ENCODE data around the gene KCNMB4.

KCNMB4 gene, protein sequence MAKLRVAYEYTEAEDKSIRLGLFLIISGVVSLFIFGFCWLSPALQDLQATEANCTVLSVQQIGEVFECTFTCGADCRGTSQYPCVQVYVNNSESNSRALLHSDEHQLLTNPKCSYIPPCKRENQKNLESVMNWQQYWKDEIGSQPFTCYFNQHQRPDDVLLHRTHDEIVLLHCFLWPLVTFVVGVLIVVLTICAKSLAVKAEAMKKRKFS

DNA sequence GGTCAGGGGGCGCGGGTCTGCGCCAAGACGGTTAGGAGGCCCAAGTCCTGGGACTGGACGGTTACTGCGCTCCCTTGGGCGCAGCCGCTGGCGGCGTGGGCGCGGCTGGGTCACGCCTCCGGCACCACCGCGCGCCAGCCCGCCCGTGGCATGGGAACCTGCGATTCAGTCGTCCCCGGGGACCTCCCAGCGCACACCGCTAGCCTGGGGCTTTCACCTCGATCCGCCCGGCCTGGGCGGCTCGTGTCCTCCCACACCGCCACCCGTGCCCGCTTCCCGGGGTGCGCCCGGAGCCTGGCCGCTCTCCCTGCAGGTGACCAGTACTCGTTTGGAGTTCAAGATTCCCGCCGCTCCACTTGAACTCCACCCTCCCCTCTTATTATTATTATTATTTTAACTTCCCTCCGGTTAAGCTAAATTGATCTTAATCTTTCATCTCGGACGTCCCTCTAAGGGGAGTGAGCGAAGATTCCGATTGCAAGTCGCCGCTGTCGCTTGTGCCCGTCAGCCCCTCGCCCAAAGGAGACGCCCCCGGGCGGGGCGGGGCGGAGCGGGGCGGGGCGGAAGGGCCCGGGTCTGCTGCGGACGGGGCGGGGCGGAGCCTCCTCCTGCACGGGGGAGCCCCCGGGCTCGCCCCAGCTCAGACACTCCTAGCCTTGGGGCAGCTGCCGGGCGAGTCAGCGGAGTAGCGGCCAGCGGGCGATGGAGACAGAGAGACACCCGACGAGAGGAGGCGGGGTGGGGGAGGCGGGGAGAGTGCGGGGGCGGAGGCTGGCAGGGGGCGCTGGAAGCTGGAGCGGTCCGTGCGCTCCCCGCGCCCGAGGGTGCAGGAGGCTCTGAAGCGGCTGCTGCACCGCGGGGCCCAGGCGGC, at the start of gene KCNMB4:
KCNMB4 (plus strand) TSS at position 643 of the 871 bp plus-strand sequence. CDS start 445 bp downstream, outside the sequence.
- peak within 1 kb of the TSS; percentile 46 for H3K27ac Mint-ChIP-seq
- no peaks in the 10 kb centered on the region for H3K36me3 Mint-ChIP-seq
- no peaks in the 10 kb centered on the region for H3K9me3 Mint-ChIP-seq
- peaks cover 30% of the 10 kb centered on the region for H3K4me1 Mint-ChIP-seq
- peaks cover 2% of the 10 kb centered on the region for H3K27me3 Mint-ChIP-seq
- peak within 1 kb of the TSS; percentile 92 for H3K4me3 Mint-ChIP-seq

DNA sequence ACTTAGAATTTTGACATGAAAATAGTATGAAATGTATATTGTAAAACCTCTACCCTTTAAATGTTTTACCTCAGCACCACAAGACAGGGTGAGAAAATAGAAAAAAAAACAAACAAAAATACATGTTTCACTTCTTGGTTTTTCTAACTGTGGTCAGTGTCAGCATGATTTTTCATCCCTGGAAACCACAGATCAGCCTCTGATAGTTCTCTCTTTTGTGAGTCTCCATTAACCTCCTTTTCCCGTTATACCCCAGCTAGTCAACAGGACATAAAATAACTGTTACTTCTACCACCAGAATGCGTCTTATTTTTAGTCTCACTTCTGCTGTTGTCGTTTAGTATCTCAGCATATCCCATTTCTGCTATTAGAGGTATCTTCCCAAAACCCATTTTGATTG, 48.3 kb upstream of the KCNMB4 start:
- H3K27ac Mint-ChIP-seq, result no peak overlapping the region
- no peaks in the 10 kb centered on the region for H3K27me3 Mint-ChIP-seq
- no peaks in the 10 kb centered on the region for H3K9me3 Mint-ChIP-seq
- no peak overlapping the region for H3K4me3 Mint-ChIP-seq
- H3K36me3 Mint-ChIP-seq, result peaks cover 15% of the 10 kb centered on the region
- H3K4me1 Mint-ChIP-seq, result peaks cover 65% of the 10 kb centered on the region

DNA sequence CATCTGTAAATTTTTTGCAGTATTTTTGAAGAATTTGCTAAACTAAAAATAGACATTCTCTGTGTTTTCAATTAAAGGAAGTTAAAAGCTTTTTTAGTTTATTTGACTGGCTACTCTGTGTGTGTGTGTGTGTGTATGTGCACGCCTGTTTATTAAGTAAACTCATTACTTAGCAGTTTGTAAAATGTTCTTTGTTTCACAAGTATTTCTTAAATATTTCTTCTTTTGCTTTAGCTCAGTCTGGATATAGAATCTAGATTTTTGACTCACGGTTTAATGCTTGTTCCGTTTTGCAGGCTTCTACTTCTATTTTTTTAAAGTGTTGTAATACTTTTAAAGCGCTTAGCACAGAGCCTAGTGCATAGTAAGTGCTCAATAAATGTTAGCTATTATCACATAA, 46.5 kb upstream of the KCNMB4 start:
- Mint-ChIP-seq H3K4me3 (no peak overlapping the region), H3K27ac (no peak overlapping the region), H3K36me3 (peaks cover 17% of the 10 kb centered on the region), H3K27me3 (no peaks in the 10 kb centered on the region), H3K4me1 (peaks cover 60% of the 10 kb centered on the region), H3K9me3 (no peaks in the 10 kb centered on the region)

DNA sequence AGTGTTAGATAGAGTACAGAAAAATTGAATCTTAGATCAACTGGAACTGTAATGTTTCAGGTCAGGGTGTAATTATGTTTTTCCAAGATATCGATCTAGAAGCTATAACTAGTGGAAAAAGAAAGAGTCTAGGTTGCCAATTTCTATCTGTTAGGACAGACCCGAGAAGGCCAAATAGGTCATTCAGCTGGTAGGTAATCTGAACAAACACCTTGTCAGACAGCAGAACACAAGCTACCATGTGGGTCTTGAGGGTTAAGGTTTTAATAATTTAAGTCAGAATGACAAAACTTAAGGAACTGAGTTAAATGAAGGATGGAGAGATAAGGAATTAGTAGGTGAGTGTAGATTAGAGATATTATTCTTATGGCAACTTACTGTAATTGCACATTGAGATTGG, 44.9 kb upstream of the KCNMB4 start:
- Mint-ChIP-seq H3K4me3 (no peak overlapping the region), H3K4me1 (peaks cover 55% of the 10 kb centered on the region), H3K27ac (no peak overlapping the region), H3K36me3 (peaks cover 18% of the 10 kb centered on the region), H3K9me3 (no peaks in the 10 kb centered on the region), H3K27me3 (no peaks in the 10 kb centered on the region)

DNA sequence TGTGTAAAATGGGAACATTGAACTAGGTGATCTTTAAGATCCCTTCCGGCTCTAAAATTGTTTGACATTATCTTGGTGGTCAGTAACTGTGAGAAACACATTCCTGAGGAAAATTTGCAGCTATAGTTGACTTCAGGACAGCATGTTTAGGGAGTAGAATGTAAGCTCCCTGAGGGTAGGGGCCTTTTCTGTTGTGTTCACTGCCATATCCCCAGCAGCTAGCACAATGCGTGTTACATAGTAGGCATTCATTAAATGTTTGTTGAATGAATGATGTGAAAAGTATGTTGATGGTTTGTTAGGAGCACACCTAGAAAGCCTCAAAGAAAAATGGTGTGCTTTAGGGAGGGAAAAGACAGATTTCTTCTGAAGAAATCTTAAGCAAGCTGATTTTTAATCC, 38.5 kb upstream of the KCNMB4 start:
- H3K27ac Mint-ChIP-seq, result no peak overlapping the region
- H3K4me1 Mint-ChIP-seq, result peaks cover 49% of the 10 kb centered on the region
- peaks cover 32% of the 10 kb centered on the region for H3K36me3 Mint-ChIP-seq
- no peaks in the 10 kb centered on the region for H3K27me3 Mint-ChIP-seq
- H3K9me3 Mint-ChIP-seq, result peaks cover 5% of the 10 kb centered on the region
- no peak overlapping the region for H3K4me3 Mint-ChIP-seq

DNA sequence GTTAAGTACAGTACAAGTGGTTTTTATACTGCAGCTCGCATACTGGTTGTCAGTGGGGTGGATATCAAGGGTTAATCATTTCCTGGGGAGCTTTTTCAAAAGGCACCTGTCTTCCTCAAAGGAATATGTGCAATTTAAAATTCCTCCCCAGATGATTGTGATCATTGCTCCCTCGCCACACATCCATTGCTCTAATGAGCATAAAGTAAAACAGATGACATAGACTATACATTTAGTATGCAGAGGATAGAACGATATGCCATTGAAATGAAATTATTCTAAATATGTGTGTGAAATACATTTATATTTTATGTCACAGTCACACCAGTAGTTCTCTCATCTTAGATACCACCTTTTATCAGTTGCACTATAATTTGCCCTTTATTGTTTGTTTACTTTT, 36.4 kb upstream of the KCNMB4 start:
- Mint-ChIP-seq H3K4me3 (no peak overlapping the region), H3K36me3 (peaks cover 26% of the 10 kb centered on the region)

DNA sequence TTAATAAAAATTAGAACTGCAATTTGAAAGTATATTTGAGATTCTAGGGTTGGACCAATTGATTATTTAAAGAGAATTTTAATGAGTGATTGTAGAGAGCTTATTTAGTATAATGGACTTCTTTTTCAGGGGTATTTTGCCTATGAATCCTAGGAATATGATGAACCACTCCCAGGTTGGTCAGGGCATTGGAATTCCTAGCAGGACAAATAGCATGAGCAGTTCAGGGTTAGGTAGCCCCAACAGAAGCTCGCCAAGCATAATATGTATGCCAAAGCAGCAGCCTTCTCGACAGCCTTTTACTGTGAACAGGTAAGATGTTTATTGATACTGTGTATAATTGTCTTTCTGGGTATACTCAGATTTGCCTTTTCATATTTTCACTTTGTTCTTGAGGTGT, 35.9 kb upstream of the KCNMB4 start:
- H3K36me3 Mint-ChIP-seq, result peaks cover 23% of the 10 kb centered on the region
- H3K4me3 Mint-ChIP-seq, result no peak overlapping the region
- H3K9me3 Mint-ChIP-seq, result peaks cover 5% of the 10 kb centered on the region
- H3K27ac Mint-ChIP-seq, result no peak overlapping the region
- no peaks in the 10 kb centered on the region for H3K27me3 Mint-ChIP-seq
- peaks cover 39% of the 10 kb centered on the region for H3K4me1 Mint-ChIP-seq

More for the DNA sequence above, 36.4 kb upstream of the KCNMB4 start:
- no peak overlapping the region for H3K27ac Mint-ChIP-seq
- H3K27me3 Mint-ChIP-seq, result no peaks in the 10 kb centered on the region
- H3K9me3 Mint-ChIP-seq, result peaks cover 5% of the 10 kb centered on the region
- H3K4me1 Mint-ChIP-seq, result peaks cover 44% of the 10 kb centered on the region

DNA sequence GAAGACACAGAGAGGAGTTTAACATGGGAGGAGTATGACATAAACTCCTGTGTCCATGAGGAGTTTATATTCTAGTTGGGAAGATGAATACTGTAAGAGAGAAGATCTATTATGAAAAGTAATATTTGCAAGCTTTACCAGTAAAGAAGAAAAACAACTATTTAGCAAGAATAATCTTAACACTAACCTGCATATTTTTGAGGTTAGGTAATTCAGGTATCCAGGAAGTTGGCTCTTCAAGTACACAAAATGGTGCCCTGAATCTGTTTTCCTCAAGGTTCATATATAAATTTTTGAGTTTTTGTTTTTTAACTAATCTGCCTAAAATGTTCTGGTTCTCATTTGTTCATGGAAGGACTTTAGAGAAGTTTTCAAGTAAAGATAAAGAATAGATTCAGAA, 33.9 kb upstream of the KCNMB4 start:
- Mint-ChIP-seq H3K4me1 (peaks cover 32% of the 10 kb centered on the region), H3K36me3 (peaks cover 24% of the 10 kb centered on the region), H3K27me3 (no peaks in the 10 kb centered on the region), H3K9me3 (peaks cover 5% of the 10 kb centered on the region), H3K4me3 (no peak overlapping the region), H3K27ac (peak overlapping the region; percentile 48)

DNA sequence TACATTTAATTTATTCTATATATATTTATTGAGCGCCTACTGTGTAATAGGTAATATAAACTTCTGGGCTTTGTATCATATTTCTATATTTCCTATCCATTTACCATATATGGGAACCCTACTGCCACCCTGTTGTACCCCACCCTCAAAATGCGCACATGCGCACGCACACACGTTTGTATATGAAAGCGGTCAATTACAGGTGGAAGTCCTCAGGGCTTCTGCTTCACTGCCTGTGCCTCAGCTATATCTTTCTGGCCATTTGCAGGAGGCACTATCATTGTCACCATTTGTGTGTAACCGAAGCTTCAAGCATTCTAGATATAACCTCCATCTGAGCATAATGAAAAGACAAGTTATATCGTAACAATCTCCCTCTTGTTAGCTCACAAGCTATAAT, 31.3 kb upstream of the KCNMB4 start:
- Mint-ChIP-seq H3K36me3 (peaks cover 28% of the 10 kb centered on the region), H3K4me1 (peaks cover 20% of the 10 kb centered on the region), H3K27ac (peak overlapping the region; percentile 51), H3K9me3 (peaks cover 5% of the 10 kb centered on the region), H3K27me3 (no peaks in the 10 kb centered on the region), H3K4me3 (no peak overlapping the region)

DNA sequence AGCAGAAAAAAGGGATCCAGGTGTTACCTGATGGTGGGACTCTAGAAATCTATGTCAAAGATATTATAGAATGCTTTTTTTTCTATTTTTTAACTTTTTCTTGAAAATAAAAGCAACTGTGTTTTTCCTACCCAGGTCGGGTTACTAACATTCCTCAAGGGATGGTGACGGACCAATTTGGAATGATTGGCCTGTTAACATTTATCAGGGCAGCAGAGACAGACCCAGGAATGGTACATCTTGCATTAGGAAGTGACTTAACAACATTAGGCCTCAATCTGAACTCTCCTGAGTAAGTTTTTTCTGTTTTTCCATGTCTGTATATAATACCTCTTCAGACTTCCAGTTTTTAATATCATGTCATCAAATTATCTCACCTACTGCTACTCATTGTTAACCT, 27.6 kb upstream of the KCNMB4 start:
- peaks cover 30% of the 10 kb centered on the region for H3K36me3 Mint-ChIP-seq
- no peaks in the 10 kb centered on the region for H3K9me3 Mint-ChIP-seq
- no peak overlapping the region for H3K27ac Mint-ChIP-seq
- no peaks in the 10 kb centered on the region for H3K4me1 Mint-ChIP-seq
- H3K4me3 Mint-ChIP-seq, result no peak overlapping the region
- no peaks in the 10 kb centered on the region for H3K27me3 Mint-ChIP-seq

DNA sequence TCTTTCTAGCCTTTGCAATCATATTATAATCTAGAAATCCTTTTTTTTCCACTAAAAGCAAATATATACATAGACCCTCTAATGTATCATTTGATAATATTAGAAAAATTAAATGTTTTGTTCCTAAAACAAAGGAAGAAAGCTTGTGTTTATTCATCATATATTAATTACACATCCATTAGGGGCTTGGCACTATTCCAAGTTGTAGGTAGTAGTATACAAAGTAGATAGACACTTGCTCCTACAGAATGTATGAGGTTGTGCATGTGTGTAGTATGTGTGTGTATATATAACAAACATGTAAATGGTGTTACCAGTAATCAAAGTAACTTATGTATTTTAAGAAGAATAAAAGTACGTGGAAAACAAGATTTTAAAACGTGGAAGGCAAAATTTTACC, 15.0 kb upstream of the KCNMB4 start:
- H3K4me3 Mint-ChIP-seq, result no peak overlapping the region
- no peaks in the 10 kb centered on the region for H3K27me3 Mint-ChIP-seq
- no peaks in the 10 kb centered on the region for H3K9me3 Mint-ChIP-seq
- H3K27ac Mint-ChIP-seq, result no peak overlapping the region
- H3K4me1 Mint-ChIP-seq, result peaks cover 15% of the 10 kb centered on the region
- H3K36me3 Mint-ChIP-seq, result peaks cover 7% of the 10 kb centered on the region

DNA sequence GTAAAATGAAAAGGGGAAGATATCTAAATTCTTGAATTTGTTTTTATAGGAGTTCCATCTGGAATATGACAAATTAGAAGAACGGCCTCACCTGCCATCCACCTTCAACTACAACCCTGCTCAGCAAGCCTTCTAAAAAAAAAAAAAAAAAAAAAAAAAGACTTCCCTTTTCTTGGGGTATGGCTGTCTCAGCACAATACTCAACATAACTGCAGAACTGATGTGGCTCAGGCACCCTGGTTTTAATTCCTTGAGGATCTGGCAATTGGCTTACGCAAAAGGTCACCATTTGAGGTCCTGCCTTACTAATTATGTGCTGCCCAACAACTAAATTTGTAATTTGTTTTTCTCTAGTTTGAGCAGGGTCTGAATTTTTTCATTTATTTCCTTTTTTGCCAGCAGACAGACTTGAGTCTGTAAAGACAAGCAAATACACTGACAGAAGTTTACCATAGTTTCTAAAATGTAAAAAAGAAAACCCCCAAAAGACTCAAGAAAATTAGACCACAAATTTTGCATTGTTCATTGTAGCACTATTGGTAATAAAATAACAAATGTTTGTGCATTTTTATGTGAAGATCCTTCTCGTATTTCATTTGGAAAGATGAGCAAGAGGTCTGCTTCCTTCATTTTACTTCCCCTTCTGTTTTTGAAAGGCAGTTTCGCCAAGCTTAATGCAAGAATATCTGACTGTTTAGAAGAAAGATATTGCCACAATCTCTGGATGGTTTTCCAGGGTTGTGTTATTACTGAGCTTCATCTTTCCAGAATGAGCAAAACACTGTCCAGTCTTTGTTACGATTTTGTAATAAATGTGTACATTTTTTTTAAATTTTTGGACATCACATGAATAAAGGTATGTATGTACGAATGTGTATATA, 12.1 kb upstream of the KCNMB4 start:
- H3K27ac Mint-ChIP-seq, result no peak overlapping the region
- H3K27me3 Mint-ChIP-seq, result no peaks in the 10 kb centered on the region
- H3K36me3 Mint-ChIP-seq, result peaks cover 5% of the 10 kb centered on the region
- H3K4me1 Mint-ChIP-seq, result peaks cover 15% of the 10 kb centered on the region
- no peak overlapping the region for H3K4me3 Mint-ChIP-seq
- H3K9me3 Mint-ChIP-seq, result no peaks in the 10 kb centered on the region

DNA sequence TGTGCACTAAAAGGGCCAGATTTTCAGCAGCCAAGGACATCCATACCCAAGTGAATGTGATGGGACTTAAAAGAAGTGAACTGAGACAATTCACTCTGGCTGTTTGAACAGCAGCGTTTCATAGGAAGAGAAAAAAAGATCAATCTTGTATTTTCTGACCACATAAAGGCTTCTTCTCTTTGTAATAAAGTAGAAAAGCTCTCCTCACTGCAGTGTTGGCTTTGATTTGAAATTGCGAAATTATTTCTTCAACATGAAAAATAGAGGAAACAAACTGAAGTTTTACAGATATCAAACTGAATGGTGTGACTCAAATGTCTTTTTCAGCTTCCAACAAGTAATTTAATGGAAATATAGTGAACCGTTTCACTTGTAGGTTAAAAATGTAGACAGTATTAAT, 11.3 kb upstream of the KCNMB4 start:
- Mint-ChIP-seq H3K4me1 (peaks cover 15% of the 10 kb centered on the region), H3K27ac (peak overlapping the region; percentile 8), H3K27me3 (no peaks in the 10 kb centered on the region), H3K36me3 (peaks cover 5% of the 10 kb centered on the region), H3K4me3 (no peak overlapping the region), H3K9me3 (no peaks in the 10 kb centered on the region)

DNA sequence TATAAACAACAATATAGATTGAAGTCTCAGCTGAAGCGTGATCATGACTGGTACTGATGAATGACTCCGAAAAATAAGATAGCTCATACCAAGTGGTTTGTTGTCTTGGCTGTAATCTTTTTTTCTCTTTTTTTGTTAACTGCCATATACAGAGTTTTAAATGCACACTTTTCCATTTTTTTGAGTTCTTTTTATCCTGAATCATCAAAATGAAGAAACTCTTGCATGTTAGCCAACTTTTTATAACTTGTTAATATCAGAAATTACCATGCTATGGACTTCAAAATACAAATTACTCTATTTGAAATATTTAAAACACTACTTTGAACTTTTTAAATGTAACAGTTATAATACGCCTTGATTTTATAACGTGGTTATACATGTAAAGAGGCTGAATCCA, 10.1 kb upstream of the KCNMB4 start:
- Mint-ChIP-seq H3K36me3 (peaks cover 5% of the 10 kb centered on the region), H3K4me3 (no peak overlapping the region), H3K9me3 (no peaks in the 10 kb centered on the region), H3K27ac (no peak overlapping the region), H3K27me3 (no peaks in the 10 kb centered on the region), H3K4me1 (peaks cover 15% of the 10 kb centered on the region)

DNA sequence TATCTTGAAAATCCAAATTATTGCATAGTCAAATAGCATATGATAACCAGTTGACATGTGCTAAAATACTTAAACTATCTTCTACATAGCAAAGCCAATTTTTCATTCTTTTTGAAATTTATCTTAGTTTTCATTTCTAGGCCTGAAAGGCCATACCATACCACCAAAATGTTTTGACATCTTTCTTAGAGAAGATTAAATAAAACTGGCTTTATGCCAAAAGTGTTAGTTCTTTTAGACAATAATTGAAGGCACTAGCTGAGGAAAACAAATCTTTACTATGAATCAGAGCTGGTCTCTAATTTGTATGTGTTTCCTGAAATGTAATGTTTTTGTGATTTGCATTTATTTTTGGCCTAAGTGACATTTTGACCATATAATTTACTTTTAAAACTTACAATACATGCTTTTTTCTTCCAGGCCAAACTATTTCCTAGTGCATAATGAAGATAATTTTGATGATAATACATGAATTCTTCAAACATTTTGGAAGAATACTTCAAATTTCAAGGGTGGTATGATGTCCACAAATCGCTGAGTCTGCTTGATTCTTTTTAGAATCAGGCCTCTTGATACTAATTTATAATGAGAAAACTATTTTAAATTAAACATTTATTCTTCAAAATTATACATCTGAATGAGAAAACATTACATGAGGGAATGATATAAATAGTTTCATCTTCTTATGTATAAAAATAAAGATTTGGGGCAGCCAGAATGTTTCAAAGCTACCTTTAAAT, 6.5 kb upstream of the KCNMB4 start:
- Mint-ChIP-seq H3K27me3 (no peaks in the 10 kb centered on the region), H3K4me1 (peaks cover 15% of the 10 kb centered on the region), H3K9me3 (no peaks in the 10 kb centered on the region), H3K4me3 (no peak overlapping the region), H3K27ac (no peak overlapping the region), H3K36me3 (peaks cover 1% of the 10 kb centered on the region)

Measured in activated naive CD4-positive, alpha-beta T cell treated with anti-CD3 and anti-CD28 coated beads, Interleukin-2, amount 50 U/mL, for 24 hours (primary cell).